Measurements from ENCODE around the gene OIT3. TPM values are rescaled to one million over a fixed set of nuclear protein-coding genes. Genes with fewer than 3 reads are reported as not detected.
"Not testable (repeated sequence)": the region's sequence is repeated elsewhere in the genome, so short reads cannot be mapped to it uniquely, and the experiment has no call there.

OIT3 gene
- polyA plus RNA-seq, 3 donors, result not detected

DNA sequence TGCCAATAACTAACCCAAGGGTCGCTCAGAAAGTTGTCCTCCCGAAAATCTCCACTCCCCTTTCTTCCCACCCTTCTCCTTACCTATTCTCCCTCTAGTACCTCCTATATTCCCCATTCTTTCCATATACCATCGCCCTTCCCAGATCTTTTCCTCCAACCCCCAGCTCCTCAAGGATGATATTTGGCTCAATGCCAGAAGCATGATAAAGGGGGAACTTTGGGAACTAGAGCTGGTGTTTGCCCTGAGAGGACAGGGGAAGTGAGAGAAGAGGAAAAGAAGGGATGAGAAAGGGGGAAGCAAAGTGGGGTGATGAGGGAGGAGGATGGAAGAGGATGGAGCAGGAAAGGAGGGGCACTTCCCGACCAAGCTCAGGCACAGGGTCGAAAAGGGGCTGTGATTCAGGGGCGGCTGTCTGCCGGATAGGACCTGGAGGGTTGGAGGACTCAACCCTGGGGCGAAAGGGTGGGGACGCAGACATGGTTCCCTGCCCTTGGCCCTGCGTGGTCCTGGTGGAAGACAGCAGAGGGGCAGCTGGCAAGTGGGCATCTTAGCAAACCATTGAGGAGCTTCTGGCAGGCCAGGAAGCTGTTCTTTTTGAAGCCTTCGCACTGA is 1.8 kb downstream of the OIT3 start:
- 66 to 83% (median 76%) methylated on average over 11 of the region's 11 CpGs for WGBS, 3 donors
- H3K27ac ChIP-seq (ENCODE audit: low read depth, low read length), result no peak overlapping the region

GRCh38 chr10:72898616-72899015 is 5.1 kb downstream of the OIT3 start:
- WGBS, 3 donors, result 95 to 97% (median 96%) methylated on average over 10 of the region's 10 CpGs
- H3K27ac ChIP-seq (ENCODE audit: low read depth, low read length), result no peak overlapping the region

GRCh38 chr10:72899545-72899944 is 6.0 kb downstream of the OIT3 start:
- 93 to 96% (median 94%) methylated on average over 1 of the region's 1 CpG for WGBS, 3 donors
- H3K27ac ChIP-seq (ENCODE audit: low read depth, low read length), result no peak overlapping the region

DNA sequence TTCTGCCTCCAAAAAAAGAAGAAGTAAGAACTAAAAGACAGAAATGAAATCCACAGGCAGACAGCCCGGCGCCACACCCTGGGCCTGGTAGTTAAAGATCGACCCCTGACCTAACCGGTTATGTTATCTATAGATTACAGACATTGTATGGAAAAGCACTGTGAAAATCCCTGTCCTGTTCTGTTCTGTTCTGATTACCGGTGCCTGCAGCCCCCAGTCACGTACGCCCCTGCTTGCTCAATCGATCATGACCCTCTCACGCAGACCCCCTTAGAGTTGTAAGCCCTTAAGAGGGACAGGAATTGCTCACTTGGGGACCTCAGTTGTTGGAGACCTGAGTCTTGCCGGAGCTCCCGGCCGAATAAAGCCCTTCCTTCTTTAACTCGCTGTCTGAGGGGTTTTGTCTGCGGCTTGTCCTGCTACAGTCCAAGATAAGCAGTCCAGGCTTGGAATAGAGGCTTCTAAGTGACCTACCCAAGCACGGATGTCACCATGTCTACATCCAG is 10.5 kb downstream of the OIT3 start:
- not testable (repeated sequence) for H3K27ac ChIP-seq (ENCODE audit: low read depth, low read length)

DNA sequence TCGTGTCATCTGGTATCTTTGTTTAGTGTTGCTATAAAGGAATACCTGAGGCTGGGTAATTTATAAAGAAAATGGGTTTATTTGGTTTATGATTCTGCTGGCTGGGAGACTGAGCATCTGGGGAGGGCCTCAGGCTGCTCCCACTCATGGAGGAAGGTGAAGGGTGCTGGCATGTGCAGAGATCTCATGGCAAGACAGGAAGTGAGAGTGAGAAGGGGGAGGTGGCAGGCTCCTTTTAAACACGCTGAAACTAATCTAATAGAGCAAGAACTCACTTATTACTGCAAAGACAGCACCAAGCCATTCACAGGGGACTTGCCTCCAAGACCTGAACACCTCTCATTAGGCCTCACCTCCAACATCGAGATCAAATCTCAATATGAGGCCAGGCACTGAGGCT is 11.3 kb downstream of the OIT3 start:
- 80 to 92% (median 84%) methylated on average over 3 of the region's 3 CpGs for WGBS, 3 donors
- no peak overlapping the region for H3K27ac ChIP-seq (ENCODE audit: low read depth, low read length)

More for the DNA sequence above, 10.5 kb downstream of the OIT3 start:
- 88 to 94% (median 91%) methylated on average over 15 of the region's 15 CpGs for WGBS, 3 donors

GRCh38 chr10:72906446-72906845 is 12.9 kb downstream of the OIT3 start:
- 84 to 90% (median 86%) methylated on average over 6 of the region's 6 CpGs for WGBS, 3 donors
- no peak overlapping the region for H3K27ac ChIP-seq (ENCODE audit: low read depth, low read length)

DNA sequence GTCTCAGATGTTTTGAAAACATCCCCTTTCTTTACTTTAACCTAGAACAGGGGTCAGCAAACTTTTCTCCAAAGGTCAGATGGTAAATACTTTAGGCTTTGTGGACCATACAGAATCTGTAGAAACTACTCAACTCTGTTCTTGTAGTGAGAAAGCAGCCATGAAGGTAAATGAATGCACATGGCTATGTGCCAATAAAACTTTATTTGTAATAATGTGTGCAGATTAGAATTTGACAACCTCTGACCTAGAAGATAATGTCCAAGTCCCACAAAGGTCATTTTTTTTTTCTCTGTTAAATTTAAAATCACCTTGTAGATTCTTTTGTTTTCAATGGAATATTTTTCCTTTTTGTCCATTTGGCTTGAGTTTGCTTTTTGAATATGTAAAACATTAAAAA is 17.2 kb downstream of the OIT3 start:
- no peak overlapping the region for H3K27ac ChIP-seq (ENCODE audit: low read depth, low read length)

DNA sequence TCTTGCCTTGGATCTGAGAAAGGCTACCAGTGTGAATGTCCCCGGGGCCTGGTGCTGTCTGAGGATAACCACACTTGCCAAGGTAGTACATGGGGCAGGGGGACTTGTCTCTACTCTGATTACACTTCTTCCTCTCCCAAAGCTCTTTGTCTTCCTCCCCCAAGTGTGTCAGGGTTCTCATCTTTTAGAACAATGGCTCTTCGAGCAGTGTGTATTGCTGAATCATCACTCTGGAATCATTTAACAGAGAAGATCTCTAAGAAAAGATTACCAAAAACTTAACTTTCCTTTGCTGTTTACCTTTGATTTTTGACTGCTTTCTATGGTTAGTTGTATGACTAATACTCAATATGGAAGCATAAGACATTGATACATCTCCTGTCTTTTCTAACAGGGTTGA is 18.2 kb downstream of the OIT3 start:
- WGBS, 3 donors, result 89 to 96% (median 92%) methylated on average over 2 of the region's 2 CpGs
- no peak overlapping the region for H3K27ac ChIP-seq (ENCODE audit: low read depth, low read length)

GRCh38 chr10:72912736-72913135 is 19.2 kb downstream of the OIT3 start:
- 87 to 89% (median 88%) methylated on average over 4 of the region's 4 CpGs for WGBS, 3 donors
- H3K27ac ChIP-seq (ENCODE audit: low read depth, low read length), result no peak overlapping the region

DNA sequence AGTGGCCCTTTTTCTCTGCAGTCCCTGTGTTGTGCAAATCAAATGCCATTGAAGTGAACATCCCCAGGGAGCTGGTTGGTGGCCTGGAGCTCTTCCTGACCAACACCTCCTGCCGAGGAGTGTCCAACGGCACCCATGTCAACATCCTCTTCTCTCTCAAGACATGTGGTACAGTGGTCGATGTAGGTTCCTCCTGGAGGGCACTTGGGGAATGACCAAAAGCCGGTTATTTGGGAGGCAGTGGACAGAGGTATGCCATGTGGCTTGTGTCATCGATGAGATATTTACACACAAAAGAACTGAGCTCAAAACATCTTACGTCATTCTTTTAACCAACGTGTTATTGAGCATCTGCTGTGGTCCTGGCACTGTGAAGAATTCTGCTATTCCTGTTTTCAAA is 19.7 kb downstream of the OIT3 start:
- no peak overlapping the region for H3K27ac ChIP-seq (ENCODE audit: low read depth, low read length)
- WGBS, 3 donors, result 82 to 83% (median 83%) methylated on average over 7 of the region's 7 CpGs

DNA sequence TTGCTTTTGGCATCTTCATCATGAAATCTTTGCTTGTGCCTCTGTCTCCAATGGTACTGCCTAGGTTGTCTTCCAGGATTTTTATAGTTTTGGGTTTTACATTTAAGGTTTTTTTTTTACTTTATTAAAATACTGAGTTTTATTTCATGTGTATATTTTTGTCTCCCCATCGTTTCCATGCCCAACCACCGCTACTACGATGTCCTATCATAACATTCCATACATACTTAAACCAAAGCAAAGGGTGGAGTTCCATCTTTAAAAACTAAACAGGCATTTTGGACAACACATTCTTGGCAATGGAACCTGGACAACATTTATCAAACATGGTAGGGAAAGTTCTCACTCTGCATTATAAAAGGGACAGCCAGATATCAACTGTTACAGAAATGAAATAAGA is 23.7 kb downstream of the OIT3 start:
- H3K27ac ChIP-seq (ENCODE audit: low read depth, low read length), result not testable (repeated sequence)
- WGBS, 3 donors, result 53 to 74% (median 65%) methylated on average over 3 of the region's 3 CpGs

- WGBS, 3 donors, result 58 to 89% (median 89%) methylated on average over 2 of the region's 2 CpGs
- not testable (repeated sequence) for H3K27ac ChIP-seq (ENCODE audit: low read depth, low read length)
Observed at GRCh38 chr10:72917803-72918332, 24.3 kb downstream of the OIT3 start.

- 86 to 94% (median 94%) methylated on average over 8 of the region's 8 CpGs for WGBS, 3 donors
- H3K27ac ChIP-seq (ENCODE audit: low read depth, low read length), result no peak overlapping the region
Observed at GRCh38 chr10:72918352-72918751, 24.8 kb downstream of the OIT3 start.

DNA sequence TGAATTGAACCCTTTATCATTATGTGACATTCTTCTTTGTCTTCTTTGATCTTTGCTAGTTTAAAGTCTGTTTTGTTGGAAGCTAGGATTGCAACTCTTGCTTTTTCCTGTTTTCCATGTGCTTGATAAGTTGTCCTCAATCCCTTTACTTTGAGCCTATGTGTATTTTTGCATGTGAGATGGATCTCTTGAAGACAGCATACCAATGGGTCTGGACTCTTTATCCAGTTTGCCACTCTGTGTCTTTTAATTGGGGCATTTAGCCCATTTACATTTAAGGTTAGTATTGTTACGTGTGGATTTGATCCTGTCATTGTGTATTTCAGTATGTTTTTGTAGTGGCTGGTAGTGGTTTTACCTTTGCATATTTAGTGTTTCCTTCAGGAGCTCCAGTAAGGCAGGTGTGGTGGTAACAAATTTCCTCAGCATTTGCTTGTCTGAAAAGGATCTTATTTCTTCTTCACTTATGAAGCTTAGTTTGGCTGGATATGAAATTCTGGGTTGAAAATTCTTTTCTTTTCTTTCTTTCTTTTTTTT is 27.7 kb downstream of the OIT3 start:
- H3K27ac ChIP-seq (ENCODE audit: low read depth, low read length), result not testable (repeated sequence)
- 83 to 97% (median 93%) methylated on average over 1 of the region's 1 CpG for WGBS, 3 donors

- 94 to 95% (median 95%) methylated on average over 13 of the region's 13 CpGs for WGBS, 3 donors
Observed at GRCh38 chr10:72924351-72924750, 30.8 kb downstream of the OIT3 start.

DNA sequence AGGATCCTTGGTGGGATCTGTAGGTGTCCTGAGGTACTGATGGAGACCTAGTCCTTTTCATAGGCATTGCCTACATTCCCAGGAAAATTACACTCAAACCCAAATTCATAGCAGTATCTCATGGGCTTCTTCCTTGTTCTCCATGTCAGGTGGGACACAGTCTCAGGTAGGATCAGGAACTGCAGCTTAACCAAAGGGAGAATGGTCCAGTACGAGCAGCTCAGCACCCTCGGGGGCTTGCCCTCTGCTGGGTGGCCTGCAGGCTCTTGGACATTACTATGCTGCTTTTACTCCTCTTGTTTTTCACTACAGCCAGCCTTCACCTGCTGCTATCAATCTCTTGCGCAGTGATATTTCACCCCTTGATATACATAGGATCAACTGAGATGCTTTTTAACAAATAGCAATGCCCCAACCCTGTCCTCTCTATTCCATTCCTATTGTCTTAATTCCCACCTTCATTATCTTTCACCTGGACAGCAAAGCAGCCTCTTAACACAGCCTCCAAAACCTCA is 32.5 kb downstream of the OIT3 start:
- WGBS, 3 donors, result 85 to 93% (median 88%) methylated on average over 3 of the region's 3 CpGs
- H3K27ac ChIP-seq (ENCODE audit: low read depth, low read length), result no peak overlapping the region

More at GRCh38 chr10:72924351-72924750, 30.8 kb downstream of the OIT3 start:
- H3K27ac ChIP-seq (ENCODE audit: low read depth, low read length), result no peak overlapping the region

DNA sequence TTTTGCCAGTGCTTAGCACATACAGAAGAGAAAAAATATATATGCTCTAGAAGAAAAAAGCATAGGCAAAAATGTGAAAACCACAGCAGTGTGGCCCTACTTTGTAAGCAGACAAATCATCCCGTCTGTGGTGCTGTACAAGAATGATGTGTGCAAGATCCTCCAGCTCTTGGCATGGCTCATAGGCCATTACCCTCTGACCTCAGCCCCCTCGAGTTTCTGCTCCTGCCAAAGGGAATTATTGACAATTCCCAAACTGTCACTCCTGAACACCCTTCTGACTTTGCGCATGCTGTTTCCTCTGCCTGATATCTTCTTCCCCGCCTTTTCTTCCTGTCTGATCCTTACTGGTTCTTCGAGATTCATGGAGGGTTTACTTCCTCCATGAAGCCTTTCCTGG is 33.9 kb downstream of the OIT3 start:
- no peak overlapping the region for H3K27ac ChIP-seq (ENCODE audit: low read depth, low read length)
- WGBS, 3 donors, result 61 to 72% (median 66%) methylated on average over 5 of the region's 5 CpGs

GRCh38 chr10:72928798-72929197 is 35.3 kb downstream of the OIT3 start:
- WGBS, 3 donors, result 88 to 96% (median 95%) methylated on average over 5 of the region's 5 CpGs
- H3K27ac ChIP-seq (ENCODE audit: low read depth, low read length), result no peak overlapping the region

DNA sequence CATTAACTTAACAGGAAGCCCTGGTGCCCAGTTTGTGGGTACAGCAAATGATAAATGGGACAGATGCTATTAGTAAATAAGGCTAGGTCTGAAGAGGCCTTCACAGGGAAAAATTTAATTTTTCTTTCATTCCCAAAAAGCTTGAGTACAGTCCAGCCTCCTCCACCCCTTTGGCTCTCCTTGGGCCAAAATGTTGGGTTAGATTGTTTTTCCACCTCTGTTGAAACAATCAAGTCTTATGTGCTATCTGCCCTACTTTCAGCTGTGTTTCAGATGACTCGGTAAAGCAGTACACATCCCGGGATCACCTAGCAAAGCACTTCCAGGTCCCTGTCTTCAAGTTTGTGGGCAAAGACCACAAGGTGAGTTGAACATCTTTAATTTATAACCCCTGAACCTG is 36.7 kb downstream of the OIT3 start:
- 74 to 85% (median 82%) methylated on average over 2 of the region's 2 CpGs for WGBS, 3 donors

More for the DNA sequence above, 36.7 kb downstream of the OIT3 start:
- no peak overlapping the region for H3K27ac ChIP-seq (ENCODE audit: low read depth, low read length)
